ENCODE results near the gene PAWR.
A peak's percentile ranks its signal among the peaks of the same experiment; 100 is the strongest.

The PAWR gene

GRCh38 chr12:79614730-79615129, 76.0 kb downstream of the PAWR start:
- H3K4me3 ChIP-seq (ENCODE audit: control insufficient read depth, low read depth, low read length): no peak overlapping the region
- TF ChIP-seq, protein P1, sequence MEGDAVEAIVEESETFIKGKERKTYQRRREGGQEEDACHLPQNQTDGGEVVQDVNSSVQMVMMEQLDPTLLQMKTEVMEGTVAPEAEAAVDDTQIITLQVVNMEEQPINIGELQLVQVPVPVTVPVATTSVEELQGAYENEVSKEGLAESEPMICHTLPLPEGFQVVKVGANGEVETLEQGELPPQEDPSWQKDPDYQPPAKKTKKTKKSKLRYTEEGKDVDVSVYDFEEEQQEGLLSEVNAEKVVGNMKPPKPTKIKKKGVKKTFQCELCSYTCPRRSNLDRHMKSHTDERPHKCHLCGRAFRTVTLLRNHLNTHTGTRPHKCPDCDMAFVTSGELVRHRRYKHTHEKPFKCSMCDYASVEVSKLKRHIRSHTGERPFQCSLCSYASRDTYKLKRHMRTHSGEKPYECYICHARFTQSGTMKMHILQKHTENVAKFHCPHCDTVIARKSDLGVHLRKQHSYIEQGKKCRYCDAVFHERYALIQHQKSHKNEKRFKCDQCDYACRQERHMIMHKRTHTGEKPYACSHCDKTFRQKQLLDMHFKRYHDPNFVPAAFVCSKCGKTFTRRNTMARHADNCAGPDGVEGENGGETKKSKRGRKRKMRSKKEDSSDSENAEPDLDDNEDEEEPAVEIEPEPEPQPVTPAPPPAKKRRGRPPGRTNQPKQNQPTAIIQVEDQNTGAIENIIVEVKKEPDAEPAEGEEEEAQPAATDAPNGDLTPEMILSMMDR (conservative IDR thresholded peaks at IDR 0.05; ENCODE audit: control insufficient read depth, insufficient read depth, low read depth, low read length): no peak
- DNase-seq (ENCODE audit: low read depth): no peak

- TF ChIP-seq, protein P1 (conservative IDR thresholded peaks at IDR 0.05; ENCODE audit: control insufficient read depth, insufficient read depth, low read depth, low read length): no peak
- DNase-seq (ENCODE audit: low read depth): no peak
- H3K4me3 ChIP-seq (ENCODE audit: control insufficient read depth, low read depth, low read length): no peak overlapping the region
Measured at GRCh38 chr12:79601908-79602307, 88.9 kb downstream of the PAWR start.

- H3K4me3 ChIP-seq (ENCODE audit: control insufficient read depth, low read depth, low read length): no peak overlapping the region
- TF ChIP-seq, protein P1 (conservative IDR thresholded peaks at IDR 0.05; ENCODE audit: control insufficient read depth, insufficient read depth, low read depth, low read length): no peak
- peak; percentile 10 for DNase-seq (ENCODE audit: low read depth)
Measured at GRCh38 chr12:79597910-79598309, 92.9 kb downstream of the PAWR start.

- no peak for DNase-seq (ENCODE audit: low read depth)
- TF ChIP-seq, protein P1 (conservative IDR thresholded peaks at IDR 0.05; ENCODE audit: control insufficient read depth, insufficient read depth, low read depth, low read length): no peak
- no peak overlapping the region for H3K4me3 ChIP-seq (ENCODE audit: control insufficient read depth, low read depth, low read length)
Measured at GRCh38 chr12:79596719-79597350, 93.9 kb downstream of the PAWR start.

GRCh38 chr12:79595273-79595672, 95.5 kb downstream of the PAWR start:
- DNase-seq (ENCODE audit: low read depth): no peak
- TF ChIP-seq, protein P1 (conservative IDR thresholded peaks at IDR 0.05; ENCODE audit: control insufficient read depth, insufficient read depth, low read depth, low read length): no peak

GRCh38 chr12:79592865-79593264, 97.9 kb downstream of the PAWR start:
- DNase-seq (ENCODE audit: low read depth): no peak
- no peak overlapping the region for H3K4me3 ChIP-seq (ENCODE audit: control insufficient read depth, low read depth, low read length)
- TF ChIP-seq, protein P1 (conservative IDR thresholded peaks at IDR 0.05; ENCODE audit: control insufficient read depth, insufficient read depth, low read depth, low read length): no peak

More at GRCh38 chr12:79595273-79595672, 95.5 kb downstream of the PAWR start:
- H3K4me3 ChIP-seq (ENCODE audit: control insufficient read depth, low read depth, low read length): no peak overlapping the region

GRCh38 chr12:79591988-79592387, 98.8 kb downstream of the PAWR start:
- no peak overlapping the region for H3K4me3 ChIP-seq (ENCODE audit: control insufficient read depth, low read depth, low read length)
- no peak for DNase-seq (ENCODE audit: low read depth)
- TF ChIP-seq, protein P1 (conservative IDR thresholded peaks at IDR 0.05; ENCODE audit: control insufficient read depth, insufficient read depth, low read depth, low read length): no peak

All from fibroblast of mammary gland (primary cell).